HepG2 (cell line): Measurements from ENCODE around the gene PTGES. TPM values are rescaled to one million over a fixed set of nuclear protein-coding genes. Genes with fewer than 3 reads are reported as not detected.

ENCODE experiments used
- ATAC-seq: fragments of 200-7000 bp; cut with Tn5 transposase; 3 replicates; pipeline ENCODE4 v1.9.1; 2020; ENCODE audit warnings: mild to moderate bottlenecking, moderate library complexity
- BruUV-seq: library from RNA; stranded (reverse); fragments of 400-500 nt; replicated peaks from 2 replicates; lab custom pipeline; 2021; lab: Mats Ljungman, UMichigan
- CTCF ChIA-PET: fragments of 300-600 bp; formaldehyde crosslinking; extraction: SDS; loops from one replicate; lab custom pipeline; 2021; ENCODE audit warnings: low total read pairs, inconsistent platforms, low intra/inter-chr PET ratio; lab: Yijun Ruan, JAX
- POLR2A ChIA-PET: fragments of 350-600 bp; sonication (Branson Sonifier 250); formaldehyde crosslinking; loops from one replicate; lab custom pipeline; 2020; ENCODE audit warnings: antibody characterized with exemption, inconsistent platforms; lab: Yijun Ruan, JAX
- DNase-seq: peaks from one replicate; pipeline ENCODE4 v3.0.0-alpha.2; 2015; ENCODE audit warnings: low spot score
- FAIRE-seq: peaks from 3 replicates; lab custom pipeline; 2011; peaks lifted over from hg19 to GRCh38; lab: Jason Lieb, UNC
- H2AFZ ChIP-seq: one replicate; pipeline ENCODE4 v1.6.1; 2011; ENCODE audit warnings: low read length, inconsistent platforms
- H3K27ac ChIP-seq: fragments of 300-600 bp; 3 replicates; pipeline ENCODE4 v1.8.0; 2011; ENCODE audit warnings: mixed run types, mild to moderate bottlenecking, mixed read lengths, low read length, inconsistent platforms; ENCODE audit not compliant: insufficient read depth; ENCODE audit errors: extremely low read length
- H3K27me3 ChIP-seq, 2 experiments: fragments of 200-600 bp in 1 of 2; 2 replicates in 1 of 2; 3 replicates in 1 of 2; pipeline versions ENCODE4 v1.6.0 to v1.8.0; 2011; ENCODE audit warnings: low read length in 2 of 2, mild to moderate bottlenecking in 2 of 2, moderate library complexity in 2 of 2, inconsistent platforms in 1 of 2; ENCODE audit not compliant: insufficient read depth in 2 of 2, control insufficient read depth in 1 of 2
- H3K36me3 ChIP-seq, 2 experiments: fragments of 200-600 bp in 1 of 2; replicated peaks in 1 of 2; 2 replicates in 1 of 2; 3 replicates in 1 of 2; pipeline versions ENCODE4 v1.5.1 to v1.8.0; 2011; ENCODE audit warnings: low read length in 2 of 2, inconsistent platforms in 1 of 2; ENCODE audit not compliant: insufficient read depth in 2 of 2, control insufficient read depth in 1 of 2
- H3K4me1 ChIP-seq: 2 replicates; pipeline ENCODE4 v1.5.1; 2012; ENCODE audit warnings: low read length, inconsistent platforms; ENCODE audit not compliant: insufficient read depth
- H3K4me2 ChIP-seq: 2 replicates; pipeline ENCODE4 v1.6.0; 2011; ENCODE audit warnings: low read depth, low read length, inconsistent platforms
- H3K4me3 ChIP-seq, 3 experiments: fragments of 200-600 bp in 1 of 3; sonication (generic), shearing (Covaris generic) in 1 of 3; replicated peaks in 1 of 3; 2 replicates each; pipeline ENCODE4 v1.5.1; 2011 to 2016; ENCODE audit warnings: low read length in 3 of 3, inconsistent platforms in 2 of 3, low read depth in 2 of 3, mild to moderate bottlenecking in 2 of 3, control low read depth in 1 of 3, mixed read lengths in 1 of 3; ENCODE audit not compliant: insufficient read depth in 1 of 3
- H3K79me2 ChIP-seq: one replicate; pipeline ENCODE4 v1.6.1; 2011; ENCODE audit warnings: low read length, inconsistent platforms; ENCODE audit not compliant: insufficient read depth
- H3K9ac ChIP-seq: 2 replicates; pipeline ENCODE4 v1.6.0; 2011; ENCODE audit warnings: mild to moderate bottlenecking, low read depth, low read length, inconsistent platforms; ENCODE audit not compliant: insufficient read depth
- H3K9me3 ChIP-seq: 2 replicates; pipeline ENCODE4 v1.5.1; 2012; ENCODE audit warnings: mild to moderate bottlenecking, low read length
- H4K20me1 ChIP-seq: 2 replicates; pipeline ENCODE4 v1.6.0; 2011; ENCODE audit warnings: inconsistent platforms, mild to moderate bottlenecking, low read length, moderate library complexity; ENCODE audit not compliant: insufficient read depth
- BCL6 ChIP-seq: IDR thresholded peaks from 2 replicates; pipeline ENCODE4 v1.6.1; 2016; ENCODE audit warnings: missing genetic modification reagents, missing compliant biosample characterization
- CENPBD1 ChIP-seq: sonication (generic); formaldehyde crosslinking; IDR thresholded peaks from 2 replicates; pipeline ENCODE4 v1.8.0; 2022; ENCODE audit warnings: missing genetic modification reagents, low read depth, mild to moderate bottlenecking, borderline replicate concordance
- FUBP1 ChIP-seq: sonication (generic); formaldehyde crosslinking; IDR thresholded peaks from 2 replicates; pipeline ENCODE4 v1.5.1; 2020; ENCODE audit warnings: missing genetic modification reagents, mild to moderate bottlenecking, borderline replicate concordance
- JARID2 ChIP-seq: sonication (generic); formaldehyde crosslinking; IDR thresholded peaks from 2 replicates; pipeline ENCODE4 v1.8.1; 2023; ENCODE audit warnings: missing genetic modification reagents, inconsistent platforms; ENCODE audit not compliant: insufficient replicate concordance
- SOX13 ChIP-seq, 3 experiments: fragments of 450-650 bp in 1 of 3; sonication (generic) in 1 of 3; formaldehyde crosslinking in 1 of 3; IDR thresholded peaks in 2 of 3; conservative IDR thresholded peaks in 1 of 3; 2 replicates each; pipeline versions ENCODE4 v1.5.0 to v1.6.1; 2016 to 2020; ENCODE audit warnings: antibody characterized with exemption in 1 of 3, mild to moderate bottlenecking in 1 of 3, missing compliant biosample characterization in 1 of 3, missing genetic modification reagents in 1 of 3, moderate library complexity in 1 of 3
- WGBS: methylation state at CpG from one replicate; pipeline ENCODE4 v1.1.6; 2017; ENCODE audit warnings: low lambda C conversion rate; 5-methylcytosine and 5-hydroxymethylcytosine counted together
- in situ Hi-C: cut with HindIII; loops from 2 replicates; pipeline ENCODE4 v1.10.0; 2017; ENCODE audit warnings: low pct_unique_long_range_greater_than_20kb; ENCODE audit not compliant: extremely low pct_ligation_motif_present
- intact Hi-C: fragments of 100-400 bp; cut with micrococcal nuclease; formaldehyde crosslinking; loops from one replicate; pipeline ENCODE4 v1.10.0; 2022; ENCODE audit not compliant: unreplicated experiment
- polyA plus RNA-seq, 8 experiments: library from polyadenylated mRNA; depleted of rRNA in 3 of 8; stranded (reverse) in 7 of 8; unstranded in 1 of 8; fragments of >200 nt; fragmentation: Illumina TruSeq in 4 of 8; extraction: Trizol in 4 of 8; gene quantifications; 2 replicates each; pipeline versions ENCODE4 v1.2.1 to v1.2.3, GENCODE V29; 2011 to 2016; ENCODE audit warnings: low read depth in 4 of 8, missing spikeins in 1 of 8, mixed read lengths in 1 of 8; ENCODE audit not compliant: insufficient read depth in 1 of 8
- total RNA-seq, 5 experiments: library from RNA; depleted of rRNA; stranded (reverse); fragments of >200 nt; fragmentation: Illumina TruSeq; extraction: Trizol; gene quantifications; 2 replicates each; pipeline ENCODE4 v1.2.3, GENCODE V29; 2016; ENCODE audit warnings: low read depth in 1 of 5

The PTGES gene
- total and polyA plus RNA-seq, 2 of the 13 experiments (the other 11 are each of a cell fraction or from before 2014, with no cell fraction given) = 0.07 TPM; not detected in 1

GRCh38 chr9:129781131-129781530 is 28.3 kb upstream of the PTGES start:
- BruUV-seq = no TSS peak
- in situ Hi-C loops (loop anchor here (5.0 to 10.0 kb wide), 2 partner anchors 44 to 136 kb away; partner anchors contain the start of gene ASB6), intact Hi-C loops (loop anchor here (5.0 kb wide), 1 partner anchor 139 kb away; the partner anchor contains the start of gene ASB6)
- POLR2A ChIA-PET = no interaction called here
- ATAC-seq (no peak), DNase-seq (no peak), FAIRE-seq (no peak)
- Histone ChIP-seq H3K36me3 (no peaks in the 10 kb centered on the region), H3K9ac (no peak overlapping the region), H3K4me1 (peaks cover 12% of the 10 kb centered on the region; the same call in 1 of the 2 replicates), H4K20me1 (no peaks in the 10 kb centered on the region), H3K27ac (no peak overlapping the region), H3K4me2 (no peak overlapping the region), H3K4me3 (no peak overlapping the region), H2AFZ (no peak overlapping the region), H3K27me3 (peaks cover 1 to 12% of the 10 kb centered on the region in 2 experiments; a peak in 3 of 5 replicates), H3K9me3 (no peaks in the 10 kb centered on the region), H3K79me2 (no peaks in the 10 kb centered on the region)
- CTCF ChIA-PET = no interaction called here
- no peak for TF ChIP-seq FUBP1
- WGBS = 46% methylated on average over 8 of the region's 8 CpGs

GRCh38 chr9:129779560-129780190 is 26.8 kb upstream of the PTGES start:
- Histone ChIP-seq H3K4me3 (no peak overlapping the region), H4K20me1 (no peaks in the 10 kb centered on the region), H3K4me2 (no peak overlapping the region), H3K27me3 (peaks cover 1 to 9% of the 10 kb centered on the region in 2 experiments; a peak in 4 of 5 replicates), H3K27ac (no peak overlapping the region), H3K4me1 (peaks cover 12% of the 10 kb centered on the region; the same call in 1 of the 2 replicates), H2AFZ (no peak overlapping the region), H3K9ac (no peak overlapping the region), H3K36me3 (no peaks in the 10 kb centered on the region), H3K79me2 (no peaks in the 10 kb centered on the region), H3K9me3 (no peaks in the 10 kb centered on the region)
- WGBS = 51% methylated on average over 7 of the region's 7 CpGs
- TF ChIP-seq CENPBD1 (CRISPR knock-in tag) (no peak), JARID2 (CRISPR knock-in tag) (no peak), SOX13 (IDR thresholded peaks at IDR 0.05) (no peak), SOX13 (CRISPR knock-in tag; conservative IDR thresholded peaks at IDR 0.05 in 1 of 2, IDR thresholded peaks at IDR 0.05 in 1 of 2) (no peak), BCL6 (CRISPR knock-in tag) (no peak)
- ATAC-seq = no peak
- in situ Hi-C loops (loop anchor here (5.0 to 10.0 kb wide), 2 partner anchors 42 to 135 kb away; partner anchors contain the start of gene ASB6), intact Hi-C loops (loop anchor here (5.0 kb wide), 1 partner anchor 137 kb away; the partner anchor contains the start of gene ASB6)
- no peak for FAIRE-seq
- no TSS peak for BruUV-seq
- CTCF ChIA-PET = no interaction called here
- no peak for DNase-seq
- POLR2A ChIA-PET = no interaction called here
